Mesenchymal stem cell (in vitro differentiated cells and primary cell): Measurements from ENCODE around the gene CD9.

ENCODE experiments used
- DNase-seq: peaks from one replicate; pipeline ENCODE4 v3.0.0-alpha.2; 2013
- H2AFZ ChIP-seq: one replicate; pipeline ENCODE4 v1.6.1; 2013; ENCODE audit warnings: low read depth, mild to moderate bottlenecking, control low read depth, inconsistent platforms, low read length, moderate library complexity
- H2AK5ac ChIP-seq: 2 replicates; pipeline ENCODE4 v1.6.1; 2013; ENCODE audit warnings: low read length, moderate library complexity, mild to moderate bottlenecking, inconsistent platforms; ENCODE audit not compliant: severe bottlenecking
- H2BK120ac ChIP-seq: one replicate; pipeline ENCODE4 v1.6.1; 2013; ENCODE audit warnings: low read depth, mild to moderate bottlenecking, inconsistent platforms, low read length, moderate library complexity
- H2BK12ac ChIP-seq, 2 experiments: one replicate each; pipeline ENCODE4 v1.6.1; 2013; ENCODE audit warnings: inconsistent platforms in 2 of 2, low read length in 2 of 2, mild to moderate bottlenecking in 2 of 2, moderate library complexity in 2 of 2, control low read depth in 1 of 2
- H2BK15ac ChIP-seq: one replicate; pipeline ENCODE4 v1.6.1; 2013; ENCODE audit warnings: mild to moderate bottlenecking, low read depth, inconsistent platforms; ENCODE audit not compliant: poor library complexity, severe bottlenecking
- H2BK5ac ChIP-seq: 2 replicates; pipeline ENCODE4 v1.6.1; 2013; ENCODE audit warnings: low read depth, mild to moderate bottlenecking, low read length, control low read depth, inconsistent platforms; ENCODE audit not compliant: poor library complexity, severe bottlenecking
- H3K14ac ChIP-seq, 2 experiments: one replicate each; pipeline ENCODE4 v1.6.1; 2013; ENCODE audit warnings: inconsistent platforms in 2 of 2, low read length in 2 of 2, control low read depth in 1 of 2, mild to moderate bottlenecking in 1 of 2, moderate library complexity in 1 of 2
- H3K18ac ChIP-seq, 2 experiments: one replicate each; pipeline ENCODE4 v1.6.1; 2013; ENCODE audit warnings: inconsistent platforms in 2 of 2, low read length in 2 of 2, control low read depth in 1 of 2, low read depth in 1 of 2, mild to moderate bottlenecking in 1 of 2
- H3K23ac ChIP-seq, 2 experiments: one replicate each; pipeline ENCODE4 v1.6.1; 2013; ENCODE audit warnings: inconsistent platforms in 2 of 2, low read length in 2 of 2, mild to moderate bottlenecking in 2 of 2, moderate library complexity in 2 of 2, control low read depth in 1 of 2
- H3K27ac ChIP-seq: 2 replicates; pipeline ENCODE4 v1.5.1; 2013; ENCODE audit warnings: mild to moderate bottlenecking, moderate library complexity, low read length, control low read depth, inconsistent platforms; ENCODE audit not compliant: poor library complexity, severe bottlenecking
- H3K27me3 ChIP-seq, 2 experiments: 2 replicates each; pipeline versions ENCODE4 v1.6.1 to v1.7.0; 2013; ENCODE audit warnings: low read length in 2 of 2, mild to moderate bottlenecking in 2 of 2, moderate library complexity in 2 of 2, control low read depth in 1 of 2, inconsistent platforms in 1 of 2; ENCODE audit not compliant: control insufficient read depth in 1 of 2, insufficient read depth in 1 of 2
- H3K36me3 ChIP-seq, 2 experiments: 2 replicates each; pipeline versions ENCODE4 v1.6.1 to v1.7.0; 2013; ENCODE audit warnings: low read length in 2 of 2, control low read depth in 1 of 2, inconsistent platforms in 1 of 2, low read depth in 1 of 2, mild to moderate bottlenecking in 1 of 2; ENCODE audit not compliant: insufficient read depth in 2 of 2, control insufficient read depth in 1 of 2
- H3K4ac ChIP-seq, 2 experiments: one replicate each; pipeline ENCODE4 v1.6.1; 2013; ENCODE audit warnings: inconsistent platforms in 2 of 2, low read length in 2 of 2, mild to moderate bottlenecking in 2 of 2, moderate library complexity in 2 of 2, control low read depth in 1 of 2, low read depth in 1 of 2
- H3K4me1 ChIP-seq: 2 replicates; pipeline ENCODE4 v1.6.1; 2013; ENCODE audit warnings: low read depth, low read length, control low read depth; ENCODE audit not compliant: control insufficient read depth, insufficient read depth
- H3K4me2 ChIP-seq: 2 replicates; pipeline ENCODE4 v1.6.1; 2013; ENCODE audit warnings: low read length, mild to moderate bottlenecking, inconsistent platforms; ENCODE audit not compliant: poor library complexity, severe bottlenecking
- H3K4me3 ChIP-seq, 2 experiments: 2 replicates each; pipeline versions ENCODE4 v1.5.1 to v1.7.0; 2013; ENCODE audit warnings: low read length in 2 of 2, mild to moderate bottlenecking in 2 of 2, control low read depth in 1 of 2, low read depth in 1 of 2; ENCODE audit not compliant: insufficient read depth in 1 of 2
- H3K79me1 ChIP-seq: replicated peaks from 2 replicates; pipeline ENCODE4 v1.6.1; 2013; ENCODE audit warnings: mild to moderate bottlenecking, control low read depth, low read length, inconsistent platforms; ENCODE audit not compliant: poor library complexity, severe bottlenecking
- H3K9ac ChIP-seq: 2 replicates; pipeline ENCODE4 v1.7.0; 2013; ENCODE audit warnings: mild to moderate bottlenecking, low read length, moderate library complexity
- H3K9me3 ChIP-seq: 2 replicates; pipeline ENCODE4 v1.7.0; 2013; ENCODE audit warnings: mild to moderate bottlenecking, low read length; ENCODE audit not compliant: control insufficient read depth
- H4K8ac ChIP-seq: one replicate; pipeline ENCODE4 v1.6.1; 2013; ENCODE audit warnings: inconsistent platforms, mild to moderate bottlenecking, low read length, moderate library complexity
- H4K91ac ChIP-seq: one replicate; pipeline ENCODE4 v1.6.1; 2013; ENCODE audit warnings: mild to moderate bottlenecking, low read length, inconsistent platforms
- WGBS: methylation state at CpG from one replicate; pipeline ENCODE4 v1.1.7; 2013; ENCODE audit warnings: mixed read lengths; 5-methylcytosine and 5-hydroxymethylcytosine counted together

CD9 gene

DNA sequence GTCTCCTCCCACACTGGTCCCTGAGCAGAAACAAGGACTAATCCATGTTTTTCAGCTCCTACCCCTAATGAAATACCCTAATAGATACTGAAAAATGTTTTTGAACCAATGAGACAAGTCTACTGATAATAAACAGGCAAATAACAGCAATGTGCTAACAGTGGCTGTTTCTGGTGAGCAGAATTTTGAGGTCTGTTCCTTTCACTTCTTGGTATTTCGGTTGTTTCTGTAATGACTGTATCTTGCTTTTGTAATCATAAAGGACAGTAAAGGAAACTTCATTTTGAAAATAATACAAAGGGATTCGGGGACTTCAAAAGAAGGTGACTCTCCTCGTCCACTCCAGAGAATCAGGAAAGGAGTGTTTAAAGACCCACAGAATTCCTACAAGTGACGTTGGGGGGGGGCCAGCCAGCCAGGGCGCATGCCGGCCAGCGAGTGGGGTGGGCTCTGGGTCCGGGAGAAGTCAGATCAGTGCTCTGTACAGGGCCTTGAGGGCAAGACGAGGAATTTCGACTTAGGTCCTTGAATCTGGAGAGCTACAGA lies 1.1 kb upstream of the CD9 start:
- DNase-seq, result no peak
- H3K9me3 ChIP-seq, result no peaks in the 10 kb centered on the region

GRCh38 chr12:6199531-6200255 lies 507 bp upstream of the CD9 start:
- Histone ChIP-seq H3K9me3 (no peaks in the 10 kb centered on the region), H3K79me1 (peaks cover 12% of the 10 kb centered on the region), H3K4me3 (peak overlapping the region; percentile 51 to 77), H2AK5ac (no peak overlapping the region), H3K27ac (peak overlapping the region; percentile 30), H3K4me2 (peak overlapping the region; percentile 86), H2BK5ac (no peak overlapping the region), H3K36me3 (no peaks in the 10 kb centered on the region), H2BK120ac (peak overlapping the region; percentile 50), H3K4ac (peak overlapping the region in 1 of 2 experiments; percentile 62), H3K18ac (peak overlapping the region in 1 of 2 experiments; percentile 55), H4K91ac (peak overlapping the region; percentile 61), H2BK15ac (peak overlapping the region; percentile 95), H3K14ac (no peak overlapping the region), H3K4me1 (peaks cover 22% of the 10 kb centered on the region), H3K27me3 (no peaks in the 10 kb centered on the region), H2AFZ (no peak overlapping the region), H3K9ac (peak overlapping the region; percentile 87), H2BK12ac (peak overlapping the region in 1 of 2 experiments; percentile 56), H3K23ac (peak overlapping the region in 1 of 2 experiments; percentile 35), H4K8ac (peak overlapping the region; percentile 88)
- peak; percentile 71 for DNase-seq
- 3% methylated on average over 27 of the region's 42 CpGs for WGBS

More for the DNA sequence above, 1.1 kb upstream of the CD9 start:
- H3K23ac ChIP-seq, result no peak overlapping the region
- H2AK5ac ChIP-seq, result no peak overlapping the region
- no peaks in the 10 kb centered on the region for H3K27me3 ChIP-seq
- H4K91ac ChIP-seq, result no peak overlapping the region
- H2BK15ac ChIP-seq, result no peak overlapping the region
- H3K79me1 ChIP-seq, result peaks cover 10% of the 10 kb centered on the region
- peak overlapping the region in 1 of 2 experiments; percentile 68 for H2BK12ac ChIP-seq
- no peak overlapping the region for H3K27ac ChIP-seq
- H2AFZ ChIP-seq, result no peak overlapping the region
- no peak overlapping the region for H3K14ac ChIP-seq
- H3K9ac ChIP-seq, result peak overlapping the region; percentile 87
- H3K4ac ChIP-seq, result no peak overlapping the region
- no peaks in the 10 kb centered on the region for H3K36me3 ChIP-seq
- peaks cover 24% of the 10 kb centered on the region for H3K4me1 ChIP-seq
- H2BK120ac ChIP-seq, result no peak overlapping the region
- WGBS, result 38% methylated on average over 10 of the region's 10 CpGs
- H3K4me3 ChIP-seq, result peak overlapping the region in 1 of 2 experiments; percentile 77
- no peak overlapping the region for H2BK5ac ChIP-seq
- H3K18ac ChIP-seq, result no peak overlapping the region
- no peak overlapping the region for H4K8ac ChIP-seq
- peak overlapping the region; percentile 86 for H3K4me2 ChIP-seq

DNA sequence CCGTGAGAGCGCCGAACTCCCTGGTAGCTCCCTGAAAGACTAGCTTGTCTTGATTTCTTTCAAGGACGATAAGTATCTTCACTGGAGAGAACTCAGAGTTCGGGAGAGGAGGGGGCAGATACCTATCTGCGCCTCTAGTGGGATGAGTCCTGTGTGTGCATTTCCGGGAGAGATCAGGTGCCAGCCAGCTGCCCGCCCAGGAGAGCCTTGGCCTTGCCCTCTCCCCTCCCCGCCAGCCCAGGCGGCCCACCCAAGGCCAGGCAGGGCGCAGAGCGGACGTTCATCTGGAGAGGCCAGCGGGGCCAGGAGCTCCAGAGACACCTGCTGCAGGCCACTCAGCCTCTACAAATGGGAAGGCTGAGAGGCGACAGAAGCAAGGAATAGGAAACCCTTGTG lies 1.0 kb downstream of the CD9 start:
- peak overlapping the region; percentile 71 for H3K4me2 ChIP-seq
- H2BK5ac ChIP-seq, result no peak overlapping the region
- WGBS, result 24% methylated on average over 14 of the region's 15 CpGs
- H2BK120ac ChIP-seq, result no peak overlapping the region
- no peak overlapping the region for H2BK15ac ChIP-seq
- no peaks in the 10 kb centered on the region for H3K9me3 ChIP-seq
- peak overlapping the region in 1 of 2 experiments; percentile 43 for H3K23ac ChIP-seq
- H3K4me3 ChIP-seq, result peak overlapping the region in 1 of 2 experiments; percentile 85
- H3K79me1 ChIP-seq, result peaks cover 17% of the 10 kb centered on the region
- H3K27me3 ChIP-seq, result no peaks in the 10 kb centered on the region
- H3K36me3 ChIP-seq, result no peaks in the 10 kb centered on the region
- H3K14ac ChIP-seq, result no peak overlapping the region
- no peak overlapping the region for H3K27ac ChIP-seq
- H3K18ac ChIP-seq, result peak overlapping the region in 1 of 2 experiments; percentile 18
- no peak for DNase-seq
- no peak overlapping the region for H4K8ac ChIP-seq
- no peak overlapping the region for H2AFZ ChIP-seq
- H3K4ac ChIP-seq, result no peak overlapping the region
- no peak overlapping the region for H2AK5ac ChIP-seq
- H3K9ac ChIP-seq, result peak overlapping the region; percentile 90
- H2BK12ac ChIP-seq, result no peak overlapping the region
- peaks cover 21% of the 10 kb centered on the region for H3K4me1 ChIP-seq
- no peak overlapping the region for H4K91ac ChIP-seq

GRCh38 chr12:6201826-6202225 lies 1.6 kb downstream of the CD9 start:
- H3K18ac ChIP-seq, result peak overlapping the region in 1 of 2 experiments; percentile 68
- H3K4me1 ChIP-seq, result peaks cover 22% of the 10 kb centered on the region
- no peak overlapping the region for H3K14ac ChIP-seq
- H2BK120ac ChIP-seq, result no peak overlapping the region
- H2AK5ac ChIP-seq, result no peak overlapping the region
- no peak overlapping the region for H3K27ac ChIP-seq
- H3K36me3 ChIP-seq, result no peaks in the 10 kb centered on the region
- peak overlapping the region in 1 of 2 experiments; percentile 85 for H3K4me3 ChIP-seq
- WGBS, result 86% methylated on average over 3 of the region's 3 CpGs
- no peak for DNase-seq
- H4K8ac ChIP-seq, result no peak overlapping the region
- H2BK15ac ChIP-seq, result no peak overlapping the region
- no peak overlapping the region for H2BK12ac ChIP-seq
- no peak overlapping the region for H2BK5ac ChIP-seq
- no peak overlapping the region for H3K4ac ChIP-seq
- no peaks in the 10 kb centered on the region for H3K27me3 ChIP-seq
- H3K4me2 ChIP-seq, result no peak overlapping the region
- H3K23ac ChIP-seq, result no peak overlapping the region
- H2AFZ ChIP-seq, result no peak overlapping the region
- no peaks in the 10 kb centered on the region for H3K9me3 ChIP-seq
- H4K91ac ChIP-seq, result no peak overlapping the region
- H3K79me1 ChIP-seq, result peaks cover 17% of the 10 kb centered on the region
- no peak overlapping the region for H3K9ac ChIP-seq
